Germinal center (tissue), 1 donor: ENCODE measurements around the gene SHISA9.
"Not testable (repeated sequence)": the region's sequence is repeated elsewhere in the genome, so short reads cannot be mapped to it uniquely, and the experiment has no call there.

Source experiments
- DNase-seq: peaks from one replicate; pipeline ENCODE4 v3.0.0; 2012; ENCODE audit warnings: mixed read lengths, low spot score

The SHISA9 gene

GRCh38 chr16:12901597-12902461 is at the start of gene SHISA9:
TSS of gene SHISA9 (plus strand) at chr16:12901598.
- DNase-seq = no peak

- DNase-seq = no peak
These were observed 47.4 kb upstream of the SHISA9 start for GRCh38 chr16:12853972-12854371.

GRCh38 chr16:12857435-12857834 is 44.0 kb upstream of the SHISA9 start:
- not testable (repeated sequence) for DNase-seq

- no peak for DNase-seq
These were observed 39.1 kb upstream of the SHISA9 start for GRCh38 chr16:12862327-12862726.

- DNase-seq = no peak
These were observed 38.5 kb upstream of the SHISA9 start for GRCh38 chr16:12862941-12863340.

- no peak for DNase-seq
These were observed 34.3 kb upstream of the SHISA9 start for GRCh38 chr16:12866981-12867551.

- no peak for DNase-seq
These were observed 33.2 kb upstream of the SHISA9 start for GRCh38 chr16:12868169-12868568.

GRCh38 chr16:12868788-12869187 is 32.6 kb upstream of the SHISA9 start:
- DNase-seq = no peak

GRCh38 chr16:12869698-12870427 is 31.5 kb upstream of the SHISA9 start:
- DNase-seq = no peak

GRCh38 chr16:12871784-12872183 is 29.6 kb upstream of the SHISA9 start:
- no peak for DNase-seq

GRCh38 chr16:12874186-12874585 is 27.2 kb upstream of the SHISA9 start:
- no peak for DNase-seq

GRCh38 chr16:12876778-12877177 is 24.6 kb upstream of the SHISA9 start:
- DNase-seq = no peak

- no peak for DNase-seq
These were observed 22.4 kb upstream of the SHISA9 start for GRCh38 chr16:12878973-12879372.

- no peak for DNase-seq
These were observed 21.6 kb upstream of the SHISA9 start for GRCh38 chr16:12879812-12880211.

- DNase-seq = no peak
These were observed 20.2 kb upstream of the SHISA9 start for GRCh38 chr16:12881182-12881581.

GRCh38 chr16:12881740-12882139 is 19.7 kb upstream of the SHISA9 start:
- no peak for DNase-seq

- DNase-seq = no peak
These were observed 15.7 kb upstream of the SHISA9 start for GRCh38 chr16:12885742-12886141.

- DNase-seq = no peak
These were observed 9.6 kb upstream of the SHISA9 start for GRCh38 chr16:12891836-12892235.

- DNase-seq = no peak
These were observed 8.2 kb upstream of the SHISA9 start for GRCh38 chr16:12893050-12893750.

GRCh38 chr16:12896562-12896961 is 4.8 kb upstream of the SHISA9 start:
- DNase-seq = peak; percentile 13

GRCh38 chr16:12898551-12898950 is 2.8 kb upstream of the SHISA9 start:
- no peak for DNase-seq

GRCh38 chr16:12899529-12900143 is 1.8 kb upstream of the SHISA9 start:
- no peak for DNase-seq
